ENCODE measurements around the gene TRMT61A. TPM values are rescaled to one million over a fixed set of nuclear protein-coding genes. Genes with fewer than 3 reads are reported as not detected.

Gene TRMT61A
- total and polyA plus RNA-seq, 2 of the 13 experiments (the other 11 are each of a cell fraction or from before 2014, with no cell fraction given): 6.5 to 13.6 TPM

DNA sequence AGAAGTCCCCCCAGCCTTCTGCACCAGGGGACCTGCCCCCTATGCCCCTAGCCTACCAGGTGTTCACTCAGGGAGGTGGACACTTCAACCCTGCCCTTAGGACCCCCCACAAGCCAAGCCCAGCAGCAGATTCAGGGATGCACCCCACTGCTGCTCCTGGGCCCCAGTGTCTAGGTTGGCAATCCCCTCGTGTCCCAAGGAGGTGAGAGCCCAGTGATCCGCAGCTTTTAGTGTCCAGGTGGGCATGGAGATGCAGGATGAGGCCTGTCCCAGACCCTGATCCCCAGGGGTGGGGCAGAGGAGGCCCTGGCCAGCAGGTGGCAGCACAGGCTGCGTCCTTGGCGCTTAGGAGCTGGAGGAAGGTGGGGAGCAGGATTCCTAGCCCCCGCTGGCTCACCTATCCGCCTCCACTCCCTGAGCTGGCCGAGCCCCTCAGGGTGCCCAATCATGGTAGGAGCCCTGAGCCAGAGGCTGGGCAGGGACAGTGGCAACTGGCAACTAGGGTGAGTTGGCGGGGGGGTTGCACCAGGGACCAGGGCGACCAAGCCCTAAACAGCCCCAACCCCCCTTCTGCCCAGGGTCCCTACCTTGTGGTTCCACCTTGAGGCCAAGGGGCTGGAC is 10.5 kb upstream of the TRMT61A start (continued):
- TF ChIP-seq, protein P1, sequence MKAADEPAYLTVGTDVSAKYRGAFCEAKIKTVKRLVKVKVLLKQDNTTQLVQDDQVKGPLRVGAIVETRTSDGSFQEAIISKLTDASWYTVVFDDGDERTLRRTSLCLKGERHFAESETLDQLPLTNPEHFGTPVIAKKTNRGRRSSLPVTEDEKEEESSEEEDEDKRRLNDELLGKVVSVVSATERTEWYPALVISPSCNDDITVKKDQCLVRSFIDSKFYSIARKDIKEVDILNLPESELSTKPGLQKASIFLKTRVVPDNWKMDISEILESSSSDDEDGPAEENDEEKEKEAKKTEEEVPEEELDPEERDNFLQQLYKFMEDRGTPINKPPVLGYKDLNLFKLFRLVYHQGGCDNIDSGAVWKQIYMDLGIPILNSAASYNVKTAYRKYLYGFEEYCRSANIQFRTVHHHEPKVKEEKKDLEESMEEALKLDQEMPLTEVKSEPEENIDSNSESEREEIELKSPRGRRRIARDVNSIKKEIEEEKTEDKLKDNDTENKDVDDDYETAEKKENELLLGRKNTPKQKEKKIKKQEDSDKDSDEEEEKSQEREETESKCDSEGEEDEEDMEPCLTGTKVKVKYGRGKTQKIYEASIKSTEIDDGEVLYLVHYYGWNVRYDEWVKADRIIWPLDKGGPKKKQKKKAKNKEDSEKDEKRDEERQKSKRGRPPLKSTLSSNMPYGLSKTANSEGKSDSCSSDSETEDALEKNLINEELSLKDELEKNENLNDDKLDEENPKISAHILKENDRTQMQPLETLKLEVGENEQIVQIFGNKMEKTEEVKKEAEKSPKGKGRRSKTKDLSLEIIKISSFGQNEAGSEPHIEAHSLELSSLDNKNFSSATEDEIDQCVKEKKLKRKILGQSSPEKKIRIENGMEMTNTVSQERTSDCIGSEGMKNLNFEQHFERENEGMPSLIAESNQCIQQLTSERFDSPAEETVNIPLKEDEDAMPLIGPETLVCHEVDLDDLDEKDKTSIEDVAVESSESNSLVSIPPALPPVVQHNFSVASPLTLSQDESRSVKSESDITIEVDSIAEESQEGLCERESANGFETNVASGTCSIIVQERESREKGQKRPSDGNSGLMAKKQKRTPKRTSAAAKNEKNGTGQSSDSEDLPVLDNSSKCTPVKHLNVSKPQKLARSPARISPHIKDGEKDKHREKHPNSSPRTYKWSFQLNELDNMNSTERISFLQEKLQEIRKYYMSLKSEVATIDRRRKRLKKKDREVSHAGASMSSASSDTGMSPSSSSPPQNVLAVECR (CRISPR knock-in tag; IDR thresholded peaks at IDR 0.05; ENCODE audit: borderline replicate concordance): peak; percentile 48; the same call in 1 of the 2 replicates
- TF ChIP-seq, protein P2, sequence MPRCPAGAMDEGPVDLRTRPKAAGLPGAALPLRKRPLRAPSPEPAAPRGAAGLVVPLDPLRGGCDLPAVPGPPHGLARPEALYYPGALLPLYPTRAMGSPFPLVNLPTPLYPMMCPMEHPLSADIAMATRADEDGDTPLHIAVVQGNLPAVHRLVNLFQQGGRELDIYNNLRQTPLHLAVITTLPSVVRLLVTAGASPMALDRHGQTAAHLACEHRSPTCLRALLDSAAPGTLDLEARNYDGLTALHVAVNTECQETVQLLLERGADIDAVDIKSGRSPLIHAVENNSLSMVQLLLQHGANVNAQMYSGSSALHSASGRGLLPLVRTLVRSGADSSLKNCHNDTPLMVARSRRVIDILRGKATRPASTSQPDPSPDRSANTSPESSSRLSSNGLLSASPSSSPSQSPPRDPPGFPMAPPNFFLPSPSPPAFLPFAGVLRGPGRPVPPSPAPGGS (CRISPR knock-in tag; IDR thresholded peaks at IDR 0.05): 0 out of 2 replicates have a peak, but pooled peaks have one; percentile 44
- no peak for TF ChIP-seq TBX3 (IDR thresholded peaks at IDR 0.05; ENCODE audit: borderline replicate concordance)
- TF ChIP-seq ZNF234 (CRISPR knock-in tag; conservative IDR thresholded peaks at IDR 0.05): no peak
- TF ChIP-seq, protein P3, sequence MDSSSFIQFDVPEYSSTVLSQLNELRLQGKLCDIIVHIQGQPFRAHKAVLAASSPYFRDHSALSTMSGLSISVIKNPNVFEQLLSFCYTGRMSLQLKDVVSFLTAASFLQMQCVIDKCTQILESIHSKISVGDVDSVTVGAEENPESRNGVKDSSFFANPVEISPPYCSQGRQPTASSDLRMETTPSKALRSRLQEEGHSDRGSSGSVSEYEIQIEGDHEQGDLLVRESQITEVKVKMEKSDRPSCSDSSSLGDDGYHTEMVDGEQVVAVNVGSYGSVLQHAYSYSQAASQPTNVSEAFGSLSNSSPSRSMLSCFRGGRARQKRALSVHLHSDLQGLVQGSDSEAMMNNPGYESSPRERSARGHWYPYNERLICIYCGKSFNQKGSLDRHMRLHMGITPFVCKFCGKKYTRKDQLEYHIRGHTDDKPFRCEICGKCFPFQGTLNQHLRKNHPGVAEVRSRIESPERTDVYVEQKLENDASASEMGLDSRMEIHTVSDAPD (CRISPR knock-in tag; IDR thresholded peaks at IDR 0.05): 0 out of 2 replicates have a peak, but pooled peaks have one; percentile 70
- TF ChIP-seq IKZF4 (CRISPR knock-in tag; IDR thresholded peaks at IDR 0.05; ENCODE audit: borderline replicate concordance, low read depth, not compliant biosample characterization): no peak
- peak; percentile 35; the same call in 1 of the 2 replicates for TF ChIP-seq MEF2D (CRISPR knock-in tag; IDR thresholded peaks at IDR 0.05)
- TF ChIP-seq ZNF83 (CRISPR knock-in tag; IDR thresholded peaks at IDR 0.05; ENCODE audit: borderline replicate concordance): no peak
- no peak for TF ChIP-seq TP53 (CRISPR knock-in tag; conservative IDR thresholded peaks at IDR 0.05)
- TF ChIP-seq AGO2 (optimal IDR thresholded peaks at IDR 0.05; ENCODE audit: low read depth, low read length): peak; percentile 60
- TF ChIP-seq, protein P4, sequence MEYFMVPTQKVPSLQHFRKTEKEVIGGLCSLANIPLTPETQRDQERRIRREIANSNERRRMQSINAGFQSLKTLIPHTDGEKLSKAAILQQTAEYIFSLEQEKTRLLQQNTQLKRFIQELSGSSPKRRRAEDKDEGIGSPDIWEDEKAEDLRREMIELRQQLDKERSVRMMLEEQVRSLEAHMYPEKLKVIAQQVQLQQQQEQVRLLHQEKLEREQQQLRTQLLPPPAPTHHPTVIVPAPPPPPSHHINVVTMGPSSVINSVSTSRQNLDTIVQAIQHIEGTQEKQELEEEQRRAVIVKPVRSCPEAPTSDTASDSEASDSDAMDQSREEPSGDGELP (IDR thresholded peaks at IDR 0.05; ENCODE audit: borderline replicate concordance, low read depth): no peak; the same call in 1 of the 2 replicates
- TF ChIP-seq, protein P5, sequence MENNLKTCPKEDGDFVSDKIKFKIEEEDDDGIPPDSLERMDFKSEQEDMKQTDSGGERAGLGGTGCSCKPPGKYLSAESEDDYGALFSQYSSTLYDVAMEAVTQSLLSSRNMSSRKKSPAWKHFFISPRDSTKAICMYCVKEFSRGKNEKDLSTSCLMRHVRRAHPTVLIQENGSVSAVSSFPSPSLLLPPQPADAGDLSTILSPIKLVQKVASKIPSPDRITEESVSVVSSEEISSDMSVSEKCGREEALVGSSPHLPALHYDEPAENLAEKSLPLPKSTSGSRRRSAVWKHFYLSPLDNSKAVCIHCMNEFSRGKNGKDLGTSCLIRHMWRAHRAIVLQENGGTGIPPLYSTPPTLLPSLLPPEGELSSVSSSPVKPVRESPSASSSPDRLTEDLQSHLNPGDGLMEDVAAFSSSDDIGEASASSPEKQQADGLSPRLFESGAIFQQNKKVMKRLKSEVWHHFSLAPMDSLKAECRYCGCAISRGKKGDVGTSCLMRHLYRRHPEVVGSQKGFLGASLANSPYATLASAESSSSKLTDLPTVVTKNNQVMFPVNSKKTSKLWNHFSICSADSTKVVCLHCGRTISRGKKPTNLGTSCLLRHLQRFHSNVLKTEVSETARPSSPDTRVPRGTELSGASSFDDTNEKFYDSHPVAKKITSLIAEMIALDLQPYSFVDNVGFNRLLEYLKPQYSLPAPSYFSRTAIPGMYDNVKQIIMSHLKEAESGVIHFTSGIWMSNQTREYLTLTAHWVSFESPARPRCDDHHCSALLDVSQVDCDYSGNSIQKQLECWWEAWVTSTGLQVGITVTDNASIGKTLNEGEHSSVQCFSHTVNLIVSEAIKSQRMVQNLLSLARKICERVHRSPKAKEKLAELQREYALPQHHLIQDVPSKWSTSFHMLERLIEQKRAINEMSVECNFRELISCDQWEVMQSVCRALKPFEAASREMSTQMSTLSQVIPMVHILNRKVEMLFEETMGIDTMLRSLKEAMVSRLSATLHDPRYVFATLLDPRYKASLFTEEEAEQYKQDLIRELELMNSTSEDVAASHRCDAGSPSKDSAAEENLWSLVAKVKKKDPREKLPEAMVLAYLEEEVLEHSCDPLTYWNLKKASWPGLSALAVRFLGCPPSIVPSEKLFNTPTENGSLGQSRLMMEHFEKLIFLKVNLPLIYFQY (CRISPR knock-in tag; IDR thresholded peaks at IDR 0.05; ENCODE audit: borderline replicate concordance): no peak
- TF ChIP-seq, protein P6, sequence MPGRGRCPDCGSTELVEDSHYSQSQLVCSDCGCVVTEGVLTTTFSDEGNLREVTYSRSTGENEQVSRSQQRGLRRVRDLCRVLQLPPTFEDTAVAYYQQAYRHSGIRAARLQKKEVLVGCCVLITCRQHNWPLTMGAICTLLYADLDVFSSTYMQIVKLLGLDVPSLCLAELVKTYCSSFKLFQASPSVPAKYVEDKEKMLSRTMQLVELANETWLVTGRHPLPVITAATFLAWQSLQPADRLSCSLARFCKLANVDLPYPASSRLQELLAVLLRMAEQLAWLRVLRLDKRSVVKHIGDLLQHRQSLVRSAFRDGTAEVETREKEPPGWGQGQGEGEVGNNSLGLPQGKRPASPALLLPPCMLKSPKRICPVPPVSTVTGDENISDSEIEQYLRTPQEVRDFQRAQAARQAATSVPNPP (CRISPR knock-in tag; IDR thresholded peaks at IDR 0.05): no peak
- no peak for TF ChIP-seq CCDC6 (CRISPR knock-in tag; IDR thresholded peaks at IDR 0.05)
- no peak for TF ChIP-seq MAF1 (CRISPR knock-in tag; IDR thresholded peaks at IDR 0.05; ENCODE audit: borderline replicate concordance)
